Upper lobe of left lung (tissue), 4 donors: ENCODE data around the gene WDTC1.

Source experiments
- EP300 ChIP-seq, 4 donors: sonication (generic); formaldehyde crosslinking; IDR thresholded peaks; one replicate each; pipeline ENCODE4 v1.5.1; 2017; ENCODE audit warnings: antibody characterized with exemption in 4 of 4, control low read depth in 2 of 4
- POLR2AphosphoS5 ChIP-seq, 2 donors: sonication (generic); formaldehyde crosslinking; IDR thresholded peaks; one replicate each; pipeline ENCODE4 v1.5.1; 2017; ENCODE audit warnings: antibody characterized with exemption in 2 of 2

GRCh38 chr1:27314169-27314568 lies 79.7 kb downstream of the WDTC1 start:
- no peak for TF ChIP-seq EP300 (IDR thresholded peaks at IDR 0.05)
- TF ChIP-seq POLR2AphosphoS5 (IDR thresholded peaks at IDR 0.05): no peak
